HCT116 (cell line): Measurements from ENCODE around the gene CACNA2D2. TPM values are rescaled to one million over a fixed set of nuclear protein-coding genes. Genes with fewer than 3 reads are reported as not detected.

Source experiments
- ATAC-seq: fragments of 200-7000 bp; cut with Tn5 transposase; 2 replicates; pipeline ENCODE4 v1.9.1; 2020; ENCODE audit warnings: mild to moderate bottlenecking, moderate library complexity
- BruUV-seq: library from RNA; stranded (reverse); fragments of 400-500 nt; replicated peaks from 2 replicates; lab custom pipeline; 2021; lab: Mats Ljungman, UMichigan
- CTCF ChIA-PET: fragments of 300-600 bp; sonication (Branson Sonifier 250); formaldehyde crosslinking; loops from one replicate; lab custom pipeline; 2021; ENCODE audit warnings: antibody characterized with exemption; lab: Charles Lee
- POLR2A ChIA-PET: fragments of 300-600, 350-600 bp; sonication (Branson Sonifier 250); formaldehyde crosslinking; loops from one replicate; lab custom pipeline; 2021; ENCODE audit warnings: antibody characterized with exemption; lab: Charles Lee
- RAD21 ChIA-PET, 2 experiments: fragments of 300-600 bp; sonication (Branson Sonifier 250); formaldehyde crosslinking; loops; one replicate each; lab custom pipeline; 2023; ENCODE audit warnings: low total read pairs in 2 of 2; ENCODE audit not compliant: uncharacterized antibody in 2 of 2, unreplicated experiment in 2 of 2, low non-redundant PET in 1 of 2; lab: Charles Lee
- DNase-seq: peaks from one replicate; pipeline ENCODE4 v3.0.0-alpha.2; 2010; ENCODE audit warnings: low read depth, low spot score
- H2AFZ ChIP-seq: fragments of 200-600 bp; shearing (Covaris generic), sonication (generic); 2 replicates; pipeline ENCODE4 v1.6.1; 2017; ENCODE audit warnings: low read depth, mixed run types, mixed read lengths, antibody characterized with exemption, low read length; ENCODE audit not compliant: poor library complexity, severe bottlenecking
- H3K27ac ChIP-seq: 2 replicates; pipeline ENCODE4 v1.5.1; 2012; ENCODE audit warnings: low read depth, low read length
- H3K27me3 ChIP-seq: fragments of 200-600 bp; sonication (generic); 2 replicates; pipeline ENCODE4 v1.6.1; 2016; ENCODE audit warnings: mixed run types, low read length, mixed read lengths; ENCODE audit not compliant: insufficient read depth
- H3K36me3 ChIP-seq, 2 experiments: fragments of 200-500 bp in 1 of 2; fragments of 200-600 bp in 1 of 2; sonication (Bioruptor generic) in 1 of 2; sonication (generic) in 1 of 2; 2 replicates each; pipeline versions ENCODE4 v1.5.1 to v1.6.1; 2014 to 2016; ENCODE audit warnings: low read length in 2 of 2, inconsistent platforms in 1 of 2, mixed read lengths in 1 of 2, mixed run types in 1 of 2; ENCODE audit not compliant: insufficient read depth in 2 of 2, control insufficient read depth in 1 of 2
- H3K4me1 ChIP-seq, 2 experiments: fragments of 200-600 bp in 1 of 2; sonication (generic) in 1 of 2; 2 replicates each; pipeline versions ENCODE4 v1.5.1 to v1.6.1; 2012 to 2017; ENCODE audit warnings: low read length in 2 of 2, inconsistent platforms in 1 of 2, mild to moderate bottlenecking in 1 of 2, mixed read lengths in 1 of 2, mixed run types in 1 of 2, moderate library complexity in 1 of 2; ENCODE audit not compliant: insufficient read depth in 2 of 2, control insufficient read depth in 1 of 2
- H3K4me2 ChIP-seq: fragments of 200-600 bp; sonication (generic); 2 replicates; pipeline ENCODE4 v1.6.1; 2017; ENCODE audit warnings: mixed run types, low read length, mixed read lengths
- H3K4me3 ChIP-seq, 2 experiments: fragments of 200-600 bp in 1 of 2; sonication (generic) in 1 of 2; replicated peaks in 1 of 2; 2 replicates each; pipeline ENCODE4 v1.5.1; 2011 to 2016; ENCODE audit warnings: low read length in 2 of 2, control low read depth in 1 of 2, low read depth in 1 of 2, mild to moderate bottlenecking in 1 of 2, mixed read lengths in 1 of 2, mixed run types in 1 of 2
- H3K79me2 ChIP-seq: fragments of 200-600 bp; sonication (generic); 2 replicates; pipeline ENCODE4 v1.6.1; 2017; ENCODE audit warnings: mild to moderate bottlenecking, mixed run types, low read length, moderate library complexity, mixed read lengths; ENCODE audit not compliant: insufficient read depth
- H3K9ac ChIP-seq: fragments of 200-600 bp; sonication (generic); 2 replicates; pipeline ENCODE4 v1.6.1; 2016; ENCODE audit warnings: low read length, mixed read lengths
- H3K9me2 ChIP-seq: fragments of 200-600 bp; sonication (generic), shearing (Covaris generic); 2 replicates; pipeline ENCODE4 v1.6.1; 2017; ENCODE audit warnings: mixed run types, mild to moderate bottlenecking, moderate library complexity; ENCODE audit not compliant: insufficient read depth
- H3K9me3 ChIP-seq, 2 experiments: fragments of 200-500 bp in 1 of 2; fragments of 200-600 bp in 1 of 2; sonication (Bioruptor generic) in 1 of 2; sonication (generic) in 1 of 2; 2 replicates each; pipeline ENCODE4 v1.6.1; 2014 to 2017; ENCODE audit warnings: low read length in 2 of 2, mixed read lengths in 2 of 2, inconsistent platforms in 1 of 2, low read depth in 1 of 2, mild to moderate bottlenecking in 1 of 2, mixed run types in 1 of 2, moderate library complexity in 1 of 2; ENCODE audit not compliant: control insufficient read depth in 1 of 2, insufficient read depth in 1 of 2
- H4K20me1 ChIP-seq: fragments of 200-600 bp; sonication (generic), shearing (Covaris generic); 2 replicates; pipeline ENCODE4 v1.6.1; 2017; ENCODE audit warnings: mixed run types, mild to moderate bottlenecking, moderate library complexity; ENCODE audit not compliant: insufficient read depth
- CBX3 ChIP-seq: IDR thresholded peaks from 2 replicates; pipeline ENCODE4 v1.6.1; 2012; ENCODE audit warnings: low read depth
- CEBPB ChIP-seq: IDR thresholded peaks from 2 replicates; pipeline ENCODE4 v1.6.1; 2012; ENCODE audit warnings: low read depth
- EGR1 ChIP-seq: IDR thresholded peaks from 2 replicates; pipeline ENCODE4 v1.6.1; 2012; ENCODE audit warnings: low read depth
- ELF1 ChIP-seq: IDR thresholded peaks from 2 replicates; pipeline ENCODE4 v1.6.1; 2012; ENCODE audit warnings: low read depth, borderline replicate concordance
- EZH2 ChIP-seq: fragments of 200-600 bp; sonication (generic); IDR thresholded peaks from 2 replicates; pipeline ENCODE4 v1.6.1; 2017; ENCODE audit warnings: antibody characterized with exemption, mixed run types
- EZH2phosphoT487 ChIP-seq: fragments of 200-600 bp; IDR thresholded peaks from 2 replicates; pipeline ENCODE4 v1.6.1; 2018; ENCODE audit warnings: antibody characterized with exemption, borderline replicate concordance
- POLR2A ChIP-seq: IDR thresholded peaks from 2 replicates; pipeline ENCODE4 v1.7.0; 2011; ENCODE audit warnings: borderline replicate concordance; ENCODE audit not compliant: insufficient read depth, insufficient read length; ENCODE audit errors: extremely low read depth
- POLR2AphosphoS5 ChIP-seq: IDR thresholded peaks from 2 replicates; pipeline ENCODE4 v1.6.1; 2011; ENCODE audit warnings: mild to moderate bottlenecking, low read depth, low read length, moderate library complexity
- SRF ChIP-seq: IDR thresholded peaks from 2 replicates; pipeline ENCODE4 v1.6.1; 2012; ENCODE audit warnings: low read depth
- YY1 ChIP-seq: IDR thresholded peaks from 2 replicates; pipeline ENCODE4 v1.6.1; 2011; ENCODE audit warnings: low read length, low read depth, moderate library complexity, mild to moderate bottlenecking; ENCODE audit not compliant: insufficient replicate concordance; ENCODE audit errors: extremely low read depth
- ZFX ChIP-seq: fragments of 450-650 bp; IDR thresholded peaks from 2 replicates; pipeline ENCODE4 v1.6.1; 2017
- ZNF274 ChIP-seq: fragments of 200-500 bp; sonication (Bioruptor generic); IDR thresholded peaks from 2 replicates; pipeline ENCODE4 v1.6.1; 2014; ENCODE audit warnings: mild to moderate bottlenecking, low read depth, low read length, inconsistent platforms
- intact Hi-C: fragments of 100-400 bp; cut with micrococcal nuclease; formaldehyde crosslinking; loops from 2 replicates; pipeline ENCODE4 v1.10.0; 2022
- total RNA-seq: library from RNA; stranded (reverse); gene quantifications from one replicate; pipeline ENCODE4 v1.2.1, GENCODE V29; 2021; ENCODE audit not compliant: unreplicated experiment
- TF ChIP-seq, protein P1 (sequence below): IDR thresholded peaks from 2 replicates; pipeline ENCODE4 v1.6.1; 2011; ENCODE audit warnings: mild to moderate bottlenecking, low read length, moderate library complexity; ENCODE audit not compliant: insufficient replicate concordance; ENCODE audit errors: extremely low read depth
- TF ChIP-seq, protein P2 (sequence below): IDR thresholded peaks from 2 replicates; pipeline ENCODE4 v1.6.1; 2012; ENCODE audit warnings: low read depth
- TF ChIP-seq, protein P3 (sequence below): IDR thresholded peaks from 2 replicates; pipeline ENCODE4 v1.6.1; 2012

The CACNA2D2 gene
- total RNA-seq, 1 experiment from 2014 or later: 10.2 TPM

DNA sequence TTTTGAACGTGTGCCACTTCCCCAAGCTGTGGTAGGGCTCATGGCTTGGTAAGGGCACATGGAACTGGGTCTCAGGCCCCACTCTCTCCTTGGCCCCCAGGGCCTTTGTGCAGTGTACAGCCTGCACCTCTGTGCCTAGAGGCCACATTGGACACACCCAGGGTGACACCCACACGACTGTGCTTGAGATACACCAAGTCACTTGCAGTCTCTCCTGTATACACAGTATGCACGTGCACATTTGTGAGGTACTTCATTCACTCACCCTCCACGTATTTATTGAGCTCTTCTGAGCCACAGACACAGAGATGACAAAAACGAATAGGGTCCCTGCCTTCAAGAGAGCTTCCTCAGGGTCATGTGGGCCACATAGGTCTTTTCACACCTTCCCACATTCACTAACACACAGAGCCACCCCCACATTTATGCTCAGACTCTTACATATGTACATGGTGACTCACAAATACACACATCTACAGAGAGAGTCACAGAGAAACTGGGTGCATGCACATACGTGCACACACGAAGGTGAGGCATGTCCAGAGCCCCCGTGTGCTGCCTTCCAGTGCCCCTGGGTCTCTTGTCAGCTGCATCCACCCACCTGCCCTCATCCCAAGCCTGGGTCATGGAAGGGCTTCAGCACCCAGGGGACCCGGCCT lies 134.3 kb downstream of the CACNA2D2 start:
- no peak overlapping the region for H3K27ac ChIP-seq
- no peak for ATAC-seq
- H3K79me2 ChIP-seq: no peaks in the 10 kb centered on the region
- RAD21 ChIA-PET: no interaction called here
- no peak for DNase-seq
- no peak overlapping the region for H2AFZ ChIP-seq
- TF ChIP-seq POLR2AphosphoS5: no peak
- TF ChIP-seq EGR1: no peak
- TF ChIP-seq, all 23 proteins: peak for 0
- Histone ChIP-seq H3K4me3 (no peak overlapping the region), H3K4me1 (peaks cover 8 to 22% of the 10 kb centered on the region in 2 experiments; a peak in 2 of 4 replicates), H3K9ac (no peak overlapping the region), H3K9me3 (no peaks in the 10 kb centered on the region), H3K9me2 (no peaks in the 10 kb centered on the region), H3K4me2 (no peak overlapping the region), H3K27me3 (no peaks in the 10 kb centered on the region), H3K36me3 (no peaks in the 10 kb centered on the region), H4K20me1 (no peaks in the 10 kb centered on the region)
- intact Hi-C loops: no loop called here
- BruUV-seq: no TSS peak
- ChIA-PET CTCF (no interaction called here), POLR2A (no interaction called here)

DNA sequence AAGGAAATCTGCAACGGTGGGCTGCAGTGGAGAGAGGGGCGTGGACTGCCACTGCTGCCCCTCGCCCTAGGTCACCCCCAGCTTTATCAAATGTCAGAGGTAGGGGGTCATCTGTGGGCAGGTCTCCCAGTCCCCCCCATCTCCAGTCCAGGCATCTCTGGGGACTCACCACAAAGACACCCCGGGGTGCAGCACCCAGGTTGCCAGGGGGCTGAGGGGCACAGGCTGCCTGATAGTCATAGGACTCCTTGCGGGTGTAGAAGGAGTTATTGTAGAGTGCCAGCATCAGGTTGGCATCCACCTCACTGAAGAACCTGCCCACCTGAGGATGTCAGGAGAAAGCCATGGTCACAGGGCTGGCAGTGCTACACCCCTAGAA lies 137.6 kb downstream of the CACNA2D2 start:
- RAD21 ChIA-PET: no interaction called here
- no peaks in the 10 kb centered on the region for H4K20me1 ChIP-seq
- POLR2A ChIA-PET: no interaction called here
- peak overlapping the region; percentile 25; the same call in 1 of the 2 replicates for H3K27ac ChIP-seq
- H3K4me2 ChIP-seq: peak overlapping the region; percentile 97
- no peaks in the 10 kb centered on the region for H3K9me3 ChIP-seq
- H3K4me3 ChIP-seq: peak overlapping the region; percentile 47 to 65
- H3K36me3 ChIP-seq: no peaks in the 10 kb centered on the region
- peak overlapping the region; percentile 59; the same call in 1 of the 2 replicates for H3K9ac ChIP-seq
- CTCF ChIA-PET: interaction anchor here (0.9 kb wide), 1 partner anchor 13 kb away, joined by 3 read pairs; no protein-coding TSS in a partner anchor
- no peaks in the 10 kb centered on the region for H3K9me2 ChIP-seq
- H3K79me2 ChIP-seq: no peaks in the 10 kb centered on the region
- H3K4me1 ChIP-seq: peaks cover 4 to 18% of the 10 kb centered on the region in 2 experiments; a peak in 2 of 4 replicates
- H2AFZ ChIP-seq: no peak overlapping the region
- intact Hi-C loops: no loop called here
- DNase-seq (no peak), ATAC-seq (no peak)
- no peaks in the 10 kb centered on the region for H3K27me3 ChIP-seq
- no TSS peak for BruUV-seq
- no peak for TF ChIP-seq CBX3
- TF ChIP-seq SRF: no peak
- no peak for TF ChIP-seq CEBPB
- no peak for TF ChIP-seq EZH2
- TF ChIP-seq EGR1: no peak
- no peak for TF ChIP-seq ELF1
- TF ChIP-seq YY1: no peak
- TF ChIP-seq, protein P1, sequence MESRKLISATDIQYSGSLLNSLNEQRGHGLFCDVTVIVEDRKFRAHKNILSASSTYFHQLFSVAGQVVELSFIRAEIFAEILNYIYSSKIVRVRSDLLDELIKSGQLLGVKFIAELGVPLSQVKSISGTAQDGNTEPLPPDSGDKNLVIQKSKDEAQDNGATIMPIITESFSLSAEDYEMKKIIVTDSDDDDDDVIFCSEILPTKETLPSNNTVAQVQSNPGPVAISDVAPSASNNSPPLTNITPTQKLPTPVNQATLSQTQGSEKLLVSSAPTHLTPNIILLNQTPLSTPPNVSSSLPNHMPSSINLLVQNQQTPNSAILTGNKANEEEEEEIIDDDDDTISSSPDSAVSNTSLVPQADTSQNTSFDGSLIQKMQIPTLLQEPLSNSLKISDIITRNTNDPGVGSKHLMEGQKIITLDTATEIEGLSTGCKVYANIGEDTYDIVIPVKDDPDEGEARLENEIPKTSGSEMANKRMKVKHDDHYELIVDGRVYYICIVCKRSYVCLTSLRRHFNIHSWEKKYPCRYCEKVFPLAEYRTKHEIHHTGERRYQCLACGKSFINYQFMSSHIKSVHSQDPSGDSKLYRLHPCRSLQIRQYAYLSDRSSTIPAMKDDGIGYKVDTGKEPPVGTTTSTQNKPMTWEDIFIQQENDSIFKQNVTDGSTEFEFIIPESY: no peak
- TF ChIP-seq POLR2AphosphoS5: no peak
- TF ChIP-seq EZH2phosphoT487: no peak
- no peak for TF ChIP-seq ZFX
- TF ChIP-seq POLR2A: no peak
- no peak for TF ChIP-seq ZNF274
- TF ChIP-seq, protein P2, sequence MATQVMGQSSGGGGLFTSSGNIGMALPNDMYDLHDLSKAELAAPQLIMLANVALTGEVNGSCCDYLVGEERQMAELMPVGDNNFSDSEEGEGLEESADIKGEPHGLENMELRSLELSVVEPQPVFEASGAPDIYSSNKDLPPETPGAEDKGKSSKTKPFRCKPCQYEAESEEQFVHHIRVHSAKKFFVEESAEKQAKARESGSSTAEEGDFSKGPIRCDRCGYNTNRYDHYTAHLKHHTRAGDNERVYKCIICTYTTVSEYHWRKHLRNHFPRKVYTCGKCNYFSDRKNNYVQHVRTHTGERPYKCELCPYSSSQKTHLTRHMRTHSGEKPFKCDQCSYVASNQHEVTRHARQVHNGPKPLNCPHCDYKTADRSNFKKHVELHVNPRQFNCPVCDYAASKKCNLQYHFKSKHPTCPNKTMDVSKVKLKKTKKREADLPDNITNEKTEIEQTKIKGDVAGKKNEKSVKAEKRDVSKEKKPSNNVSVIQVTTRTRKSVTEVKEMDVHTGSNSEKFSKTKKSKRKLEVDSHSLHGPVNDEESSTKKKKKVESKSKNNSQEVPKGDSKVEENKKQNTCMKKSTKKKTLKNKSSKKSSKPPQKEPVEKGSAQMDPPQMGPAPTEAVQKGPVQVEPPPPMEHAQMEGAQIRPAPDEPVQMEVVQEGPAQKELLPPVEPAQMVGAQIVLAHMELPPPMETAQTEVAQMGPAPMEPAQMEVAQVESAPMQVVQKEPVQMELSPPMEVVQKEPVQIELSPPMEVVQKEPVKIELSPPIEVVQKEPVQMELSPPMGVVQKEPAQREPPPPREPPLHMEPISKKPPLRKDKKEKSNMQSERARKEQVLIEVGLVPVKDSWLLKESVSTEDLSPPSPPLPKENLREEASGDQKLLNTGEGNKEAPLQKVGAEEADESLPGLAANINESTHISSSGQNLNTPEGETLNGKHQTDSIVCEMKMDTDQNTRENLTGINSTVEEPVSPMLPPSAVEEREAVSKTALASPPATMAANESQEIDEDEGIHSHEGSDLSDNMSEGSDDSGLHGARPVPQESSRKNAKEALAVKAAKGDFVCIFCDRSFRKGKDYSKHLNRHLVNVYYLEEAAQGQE: no peak
- TF ChIP-seq, protein P3, sequence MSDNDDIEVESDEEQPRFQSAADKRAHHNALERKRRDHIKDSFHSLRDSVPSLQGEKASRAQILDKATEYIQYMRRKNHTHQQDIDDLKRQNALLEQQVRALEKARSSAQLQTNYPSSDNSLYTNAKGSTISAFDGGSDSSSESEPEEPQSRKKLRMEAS: no peak
